Measurements from ENCODE around the gene MYH14. TPM values are rescaled to one million over a fixed set of nuclear protein-coding genes. Genes with fewer than 3 reads are reported as not detected.
A peak's percentile ranks its signal among the peaks of the same experiment; 100 is the strongest.

MYH14 gene
- total RNA-seq, 5 donors from 2014 or later (not counting 1 experiment from before 2014, with no cell fraction given) = 0.23 to 0.79 (median 0.70) TPM; not detected in 2

- Mint-ChIP-seq H3K36me3 (no peaks in the 10 kb centered on the region), H3K4me3 (no peak overlapping the region), H3K27ac (no peak overlapping the region), H3K9me3 (no peaks in the 10 kb centered on the region), H3K4me1 (peaks cover 16 to 28% (median 18%) of the 10 kb centered on the region in 3 donors), H3K27me3 (peaks cover 25 to 41% of the 10 kb centered on the region in 2 donors)
- POLR2A ChIA-PET = no interaction called here
- Histone ChIP-seq H3K27ac (ENCODE audit: low read length) (no peak overlapping the region), H3K4me3 (ENCODE audit: control insufficient read depth in 1 of 2, extremely low read depth in 1 of 2, low read length in 1 of 2) (no peak overlapping the region), H3K9me3 (no peaks in the 10 kb centered on the region), H3K36me3 (ENCODE audit: control insufficient read depth in 2 of 2, extremely low read depth in 1 of 2, insufficient read depth in 1 of 2, low read length in 1 of 2) (no peaks in the 10 kb centered on the region), H3K27me3 (replicated peaks in 1 of 2; ENCODE audit: control insufficient read depth in 2 of 2, extremely low read depth in 1 of 2, insufficient read depth in 2 of 2, low read length in 1 of 2) (peaks cover 8 to 69% of the 10 kb centered on the region in 2 experiments), H3K4me1 (ENCODE audit: control insufficient read depth in 1 of 2, extremely low read depth in 1 of 2, insufficient read depth in 2 of 2, low read length in 2 of 2) (peaks cover 0 to 32% of the 10 kb centered on the region in 2 experiments)
- 94% methylated on average over 6 of the region's 12 CpGs for WGBS (ENCODE audit: insufficient coverage)
- CTCF ChIA-PET = no interaction called here
- DNase-seq (no peak), ATAC-seq (replicated peaks in 1 of 4) (no peak)
These were observed 120.3 kb downstream of the MYH14 start for GRCh38 chr19:50323782-50324133.

- H3K36me3 ChIP-seq (ENCODE audit: control insufficient read depth in 2 of 2, extremely low read depth in 1 of 2, insufficient read depth in 1 of 2, low read length in 1 of 2) = no peaks in the 10 kb centered on the region
- Mint-ChIP-seq H3K36me3 (no peaks in the 10 kb centered on the region), H3K27ac (peak overlapping the region in 1 of 2 donors; percentile 34), H3K27me3 (peaks cover 24 to 42% of the 10 kb centered on the region in 2 donors), H3K4me1 (peaks cover 18 to 31% (median 21%) of the 10 kb centered on the region in 3 donors), H3K4me3 (peak overlapping the region in 1 of 3 donors; percentile 2), H3K9me3 (peaks cover 0 to under 1% (median 0%) of the 10 kb centered on the region in 3 donors)
- WGBS (ENCODE audit: insufficient coverage) = 87% methylated on average over 10 of the region's 11 CpGs
- H3K4me3 ChIP-seq (ENCODE audit: control insufficient read depth in 1 of 2, extremely low read depth in 1 of 2, low read length in 1 of 2) = no peak overlapping the region
- ATAC-seq (replicated peaks in 1 of 4) = no peak
- ChIA-PET POLR2A (no interaction called here), CTCF (no interaction called here)
- DNase-seq = no peak
- H3K27me3 ChIP-seq (replicated peaks in 1 of 2; ENCODE audit: control insufficient read depth in 2 of 2, extremely low read depth in 1 of 2, insufficient read depth in 2 of 2, low read length in 1 of 2) = peaks cover 8 to 69% of the 10 kb centered on the region in 2 experiments
- H3K4me1 ChIP-seq (ENCODE audit: control insufficient read depth in 1 of 2, extremely low read depth in 1 of 2, insufficient read depth in 2 of 2, low read length in 2 of 2) = peaks cover 0 to 35% of the 10 kb centered on the region in 2 experiments
- H3K9me3 ChIP-seq = no peaks in the 10 kb centered on the region
- H3K27ac ChIP-seq (ENCODE audit: low read length) = no peak overlapping the region
These were observed 120.9 kb downstream of the MYH14 start for GRCh38 chr19:50324331-50324730.

GRCh38 chr19:50325310-50326100 is 122.1 kb downstream of the MYH14 start:
- H3K36me3 ChIP-seq (ENCODE audit: control insufficient read depth in 2 of 2, extremely low read depth in 1 of 2, insufficient read depth in 1 of 2, low read length in 1 of 2) = no peaks in the 10 kb centered on the region
- H3K9me3 ChIP-seq = no peaks in the 10 kb centered on the region
- WGBS (ENCODE audit: insufficient coverage) = under 1% methylated on average over 22 of the region's 48 CpGs
- H3K27me3 ChIP-seq (replicated peaks in 1 of 2; ENCODE audit: control insufficient read depth in 2 of 2, extremely low read depth in 1 of 2, insufficient read depth in 2 of 2, low read length in 1 of 2) = peaks cover 8 to 72% of the 10 kb centered on the region in 2 experiments
- ChIA-PET POLR2A (interaction anchor here in 1 of 2 donors (0.7 kb wide), 1 partner anchor 147 kb away, joined by 5 read pairs; no protein-coding TSS in a partner anchor), CTCF (no interaction called here)
- no peak overlapping the region for H3K27ac ChIP-seq (ENCODE audit: low read length)
- peaks cover 30 to 43% (median 31%) of the 10 kb centered on the region in 3 donors for H3K4me1 Mint-ChIP-seq
- no peak overlapping the region for H3K4me3 ChIP-seq (ENCODE audit: control insufficient read depth in 1 of 2, extremely low read depth in 1 of 2, low read length in 1 of 2)
- ATAC-seq (replicated peaks in 1 of 4) = peak; percentile 15 to 47 (median 27)
- H3K4me1 ChIP-seq (ENCODE audit: control insufficient read depth in 1 of 2, extremely low read depth in 1 of 2, insufficient read depth in 2 of 2, low read length in 2 of 2) = peaks cover 0 to 47% of the 10 kb centered on the region in 2 experiments
- peaks cover 3 to 10% (median 5%) of the 10 kb centered on the region in 3 donors for H3K9me3 Mint-ChIP-seq
- no peak overlapping the region for H3K27ac Mint-ChIP-seq
- peak; percentile 30 to 84 (median 58) for DNase-seq
- H3K27me3 Mint-ChIP-seq = peaks cover 29 to 48% of the 10 kb centered on the region in 2 donors
- peak overlapping the region in 1 of 3 donors; percentile 33 for H3K4me3 Mint-ChIP-seq
- peaks cover 4% of the 10 kb centered on the region for H3K36me3 Mint-ChIP-seq

- peaks cover 34 to 47% of the 10 kb centered on the region in 2 donors for H3K27me3 Mint-ChIP-seq
- no peak overlapping the region for H3K27ac Mint-ChIP-seq
- peaks cover 8 to 75% of the 10 kb centered on the region in 2 experiments for H3K27me3 ChIP-seq (replicated peaks in 1 of 2; ENCODE audit: control insufficient read depth in 2 of 2, extremely low read depth in 1 of 2, insufficient read depth in 2 of 2, low read length in 1 of 2)
- 8% methylated on average over 13 of the region's 26 CpGs for WGBS (ENCODE audit: insufficient coverage)
- no peak for DNase-seq
- no peak for ATAC-seq (replicated peaks in 1 of 4)
- no peak overlapping the region for H3K4me3 ChIP-seq (ENCODE audit: control insufficient read depth in 1 of 2, extremely low read depth in 1 of 2, low read length in 1 of 2)
- ChIA-PET CTCF (no interaction called here), POLR2A (interaction anchor here in 1 of 2 donors (0.7 kb wide), 1 partner anchor 146 kb away, joined by 5 read pairs; no protein-coding TSS in a partner anchor)
- H3K4me3 Mint-ChIP-seq = peak overlapping the region in 1 of 3 donors; percentile 70
- no peak overlapping the region for H3K27ac ChIP-seq (ENCODE audit: low read length)
- peaks cover 34 to 47% (median 36%) of the 10 kb centered on the region in 3 donors for H3K4me1 Mint-ChIP-seq
- H3K9me3 ChIP-seq = no peaks in the 10 kb centered on the region
- H3K36me3 ChIP-seq (ENCODE audit: control insufficient read depth in 2 of 2, extremely low read depth in 1 of 2, insufficient read depth in 1 of 2, low read length in 1 of 2) = no peaks in the 10 kb centered on the region
- H3K4me1 ChIP-seq (ENCODE audit: control insufficient read depth in 1 of 2, extremely low read depth in 1 of 2, insufficient read depth in 2 of 2, low read length in 2 of 2) = peaks cover under 1 to 54% of the 10 kb centered on the region in 2 experiments
- peaks cover 3 to 10% (median 5%) of the 10 kb centered on the region in 3 donors for H3K9me3 Mint-ChIP-seq
- peaks cover 4% of the 10 kb centered on the region for H3K36me3 Mint-ChIP-seq
These were observed 122.8 kb downstream of the MYH14 start for GRCh38 chr19:50326101-50326664.

GRCh38 chr19:50327013-50327412 is 123.6 kb downstream of the MYH14 start:
- peaks cover 41 to 56% (median 45%) of the 10 kb centered on the region in 3 donors for H3K4me1 Mint-ChIP-seq
- H3K27ac ChIP-seq (ENCODE audit: low read length) = no peak overlapping the region
- peaks cover 8 to 80% of the 10 kb centered on the region in 2 experiments for H3K27me3 ChIP-seq (replicated peaks in 1 of 2; ENCODE audit: control insufficient read depth in 2 of 2, extremely low read depth in 1 of 2, insufficient read depth in 2 of 2, low read length in 1 of 2)
- H3K9me3 ChIP-seq = no peaks in the 10 kb centered on the region
- no peak for ATAC-seq (replicated peaks in 1 of 4)
- peaks cover 4% of the 10 kb centered on the region for H3K36me3 Mint-ChIP-seq
- 49% methylated on average over 4 of the region's 4 CpGs for WGBS (ENCODE audit: insufficient coverage)
- no peak overlapping the region for H3K4me3 ChIP-seq (ENCODE audit: control insufficient read depth in 1 of 2, extremely low read depth in 1 of 2, low read length in 1 of 2)
- no peak for DNase-seq
- peaks cover 3 to 10% (median 5%) of the 10 kb centered on the region in 3 donors for H3K9me3 Mint-ChIP-seq
- H3K27ac Mint-ChIP-seq = no peak overlapping the region
- peaks cover 2 to 62% of the 10 kb centered on the region in 2 experiments for H3K4me1 ChIP-seq (ENCODE audit: control insufficient read depth in 1 of 2, extremely low read depth in 1 of 2, insufficient read depth in 2 of 2, low read length in 2 of 2)
- no peaks in the 10 kb centered on the region for H3K36me3 ChIP-seq (ENCODE audit: control insufficient read depth in 2 of 2, extremely low read depth in 1 of 2, insufficient read depth in 1 of 2, low read length in 1 of 2)
- H3K4me3 Mint-ChIP-seq = peak overlapping the region in 2 of 3 donors; percentile 54 to 70
- POLR2A ChIA-PET = no interaction called here
- CTCF ChIA-PET = no interaction called here
- peaks cover 42 to 51% of the 10 kb centered on the region in 2 donors for H3K27me3 Mint-ChIP-seq

GRCh38 chr19:50327461-50328223 is 124.2 kb downstream of the MYH14 start:
- H3K27me3 Mint-ChIP-seq = peaks cover 49 to 56% of the 10 kb centered on the region in 2 donors
- H3K9me3 Mint-ChIP-seq = peaks cover 3 to 10% (median 5%) of the 10 kb centered on the region in 3 donors
- Histone ChIP-seq H3K27me3 (replicated peaks in 1 of 2; ENCODE audit: control insufficient read depth in 2 of 2, extremely low read depth in 1 of 2, insufficient read depth in 2 of 2, low read length in 1 of 2) (peaks cover 8 to 81% of the 10 kb centered on the region in 2 experiments), H3K4me1 (ENCODE audit: control insufficient read depth in 1 of 2, extremely low read depth in 1 of 2, insufficient read depth in 2 of 2, low read length in 2 of 2) (peaks cover 2 to 68% of the 10 kb centered on the region in 2 experiments), H3K27ac (ENCODE audit: low read length) (no peak overlapping the region), H3K9me3 (no peaks in the 10 kb centered on the region), H3K4me3 (ENCODE audit: control insufficient read depth in 1 of 2, extremely low read depth in 1 of 2, low read length in 1 of 2) (no peak overlapping the region), H3K36me3 (ENCODE audit: control insufficient read depth in 2 of 2, extremely low read depth in 1 of 2, insufficient read depth in 1 of 2, low read length in 1 of 2) (no peaks in the 10 kb centered on the region)
- no peak for DNase-seq
- peak overlapping the region; percentile 28 to 70 (median 54) for H3K4me3 Mint-ChIP-seq
- peak overlapping the region in 1 of 2 donors; percentile 59 for H3K27ac Mint-ChIP-seq
- peaks cover 4% of the 10 kb centered on the region for H3K36me3 Mint-ChIP-seq
- CTCF ChIA-PET = no interaction called here
- no peak for ATAC-seq (replicated peaks in 1 of 4)
- WGBS (ENCODE audit: insufficient coverage) = 18% methylated on average over 19 of the region's 20 CpGs
- POLR2A ChIA-PET = no interaction called here
- peaks cover 45 to 62% (median 47%) of the 10 kb centered on the region in 3 donors for H3K4me1 Mint-ChIP-seq

All from T-cell (primary cell).